Hippocampal formation (tissue), 2 donors: ENCODE data around the gene ITCH.
"Not testable (repeated sequence)": the region's sequence is repeated elsewhere in the genome, so short reads cannot be mapped to it uniquely, and the experiment has no call there.

Source experiments
- DNase-seq, 2 donors: peaks; one replicate each; lab custom pipeline; 2025; lab: John Stamatoyannopoulos, UW

ITCH gene

DNA sequence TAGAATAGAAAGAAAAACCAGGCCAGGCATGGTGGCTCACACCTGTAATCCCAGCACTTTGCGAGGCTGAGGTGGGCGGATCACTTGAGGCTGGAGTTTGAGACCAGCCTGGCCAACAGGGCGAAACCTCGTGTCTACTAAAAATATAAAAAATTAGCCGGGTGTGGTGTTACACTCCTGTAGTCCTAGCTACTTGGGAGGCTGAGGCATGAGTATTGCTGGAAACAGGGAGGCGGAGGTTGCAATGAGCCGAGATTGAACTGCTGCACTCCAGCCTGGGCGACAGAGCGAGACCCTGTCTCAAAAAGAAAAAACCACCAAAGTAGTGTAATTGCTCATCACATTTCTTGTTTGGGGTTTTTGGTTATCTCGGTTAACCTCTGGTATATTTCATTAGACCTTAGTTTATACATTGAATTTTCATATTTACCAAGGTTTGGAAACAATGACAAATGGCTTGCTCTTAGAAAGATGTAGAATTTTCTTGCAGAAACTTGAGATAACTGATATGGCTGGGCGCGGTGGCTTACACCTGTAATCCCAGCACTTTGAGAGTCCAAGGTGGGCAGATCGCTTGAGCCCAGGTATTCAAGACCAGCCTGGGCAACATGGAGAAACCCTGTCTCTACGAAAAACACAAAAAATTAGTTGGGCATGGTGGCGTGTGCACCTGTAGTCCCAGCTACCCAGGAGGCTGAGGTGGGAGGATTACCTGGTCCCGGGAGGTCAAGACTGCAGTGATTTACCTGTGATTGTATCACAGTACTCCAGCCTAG, 14.2 kb downstream of the ITCH start:
- DNase-seq = no peak

DNA sequence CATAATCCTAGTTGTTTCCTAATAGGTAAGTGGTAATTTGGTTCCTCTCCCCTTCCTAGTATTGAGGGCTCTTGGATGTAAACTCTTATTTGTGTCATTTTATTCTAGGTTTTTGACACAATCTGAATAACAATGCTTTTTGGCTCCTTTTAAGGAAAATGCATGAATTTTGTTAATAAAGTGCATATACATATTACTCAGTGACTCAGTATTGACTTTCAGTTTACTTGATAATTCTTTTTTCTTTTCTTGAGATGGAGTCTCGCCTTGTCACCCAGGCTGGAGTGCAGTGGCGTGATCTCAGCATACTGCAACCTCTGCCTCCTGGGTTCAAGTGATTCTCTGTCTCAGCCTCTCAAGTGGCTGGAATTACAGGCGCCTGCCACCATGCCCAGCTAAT, 19.1 kb downstream of the ITCH start:
- no peak for DNase-seq

DNA sequence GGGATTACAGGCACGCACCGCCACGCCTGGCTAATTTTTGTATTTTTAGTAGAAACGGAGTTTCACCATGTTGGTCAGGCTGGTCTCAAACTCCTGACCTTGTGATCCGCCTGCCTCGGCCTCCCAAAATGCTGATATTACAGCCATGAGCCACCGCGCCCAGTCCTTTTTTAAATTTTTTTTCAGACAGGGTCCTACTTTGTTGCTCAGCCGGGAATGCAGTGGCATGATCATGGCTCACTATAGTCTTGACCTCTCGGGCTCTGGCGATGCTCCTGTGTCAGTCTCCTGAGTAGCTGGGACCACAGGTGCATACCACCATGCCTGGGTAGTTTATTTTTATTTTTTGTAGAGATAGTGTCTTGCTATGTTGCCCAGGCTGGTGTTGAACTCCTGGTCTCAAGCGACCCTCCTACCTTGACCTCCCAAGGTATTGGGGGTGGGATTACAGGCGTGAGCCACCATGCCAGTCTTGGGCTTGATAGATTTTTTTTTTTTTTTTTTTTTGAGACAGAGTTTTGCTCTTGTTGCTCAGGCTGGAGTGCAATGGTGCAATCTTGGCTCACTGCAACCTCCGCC, 19.9 kb downstream of the ITCH start:
- not testable (repeated sequence) for DNase-seq

DNA sequence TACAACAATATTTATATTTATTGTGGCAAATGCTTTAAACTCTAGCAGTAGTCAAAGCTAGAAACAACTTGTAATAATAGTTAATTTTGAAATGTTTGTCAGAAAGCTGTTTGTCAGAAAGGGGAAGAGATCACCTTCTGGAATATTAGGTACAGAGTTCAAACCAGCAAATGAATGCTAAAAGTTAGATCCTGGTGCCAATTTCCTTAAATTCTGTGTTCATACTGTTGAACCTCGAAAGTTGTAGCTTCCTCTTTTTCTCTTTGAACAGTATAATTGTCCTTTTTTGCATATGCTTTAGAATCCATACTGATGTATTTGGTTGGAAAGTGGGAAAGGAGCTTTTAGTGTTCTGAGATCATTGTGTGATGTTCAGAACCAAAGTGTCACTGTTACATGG, 22.4 kb downstream of the ITCH start:
- no peak for DNase-seq

DNA sequence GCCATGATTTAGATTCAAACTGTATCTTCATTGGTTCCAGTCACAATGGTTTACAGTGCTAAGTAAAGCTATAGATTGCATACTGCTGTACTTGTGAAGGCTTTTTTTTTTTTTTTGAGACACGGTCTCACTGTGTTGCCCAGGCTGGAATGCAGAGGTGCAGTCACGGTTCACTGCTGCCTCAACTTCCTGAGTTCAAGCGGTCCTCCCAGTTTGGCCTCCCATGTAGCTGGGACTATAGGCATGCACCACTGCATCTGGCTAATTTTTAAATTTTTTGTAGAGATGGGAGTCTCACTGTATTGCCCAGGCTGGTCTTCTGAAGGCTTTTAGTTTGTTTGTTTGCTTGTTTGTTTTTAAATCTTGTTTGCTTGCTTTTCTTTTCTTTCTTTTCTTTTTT, 24.9 kb downstream of the ITCH start:
- DNase-seq = no peak

DNA sequence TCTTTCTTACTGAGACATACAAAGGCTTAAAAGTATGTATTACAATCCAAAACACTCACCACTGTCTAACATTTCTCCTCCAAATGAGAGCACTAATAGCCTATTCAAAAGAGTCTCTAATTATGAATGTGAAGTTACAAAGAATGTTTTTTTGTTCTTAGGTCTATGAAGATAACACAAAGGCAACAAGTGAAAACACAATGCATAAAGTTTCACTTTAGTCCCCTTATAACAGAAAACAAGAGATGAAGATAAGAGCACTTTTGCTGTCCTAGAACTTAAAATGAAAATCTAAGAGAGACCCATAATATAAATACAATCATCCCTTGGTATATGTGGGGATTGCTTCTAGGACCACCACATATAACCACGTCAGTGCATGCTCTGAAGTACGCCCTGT, 25.6 kb downstream of the ITCH start:
- no peak for DNase-seq

DNA sequence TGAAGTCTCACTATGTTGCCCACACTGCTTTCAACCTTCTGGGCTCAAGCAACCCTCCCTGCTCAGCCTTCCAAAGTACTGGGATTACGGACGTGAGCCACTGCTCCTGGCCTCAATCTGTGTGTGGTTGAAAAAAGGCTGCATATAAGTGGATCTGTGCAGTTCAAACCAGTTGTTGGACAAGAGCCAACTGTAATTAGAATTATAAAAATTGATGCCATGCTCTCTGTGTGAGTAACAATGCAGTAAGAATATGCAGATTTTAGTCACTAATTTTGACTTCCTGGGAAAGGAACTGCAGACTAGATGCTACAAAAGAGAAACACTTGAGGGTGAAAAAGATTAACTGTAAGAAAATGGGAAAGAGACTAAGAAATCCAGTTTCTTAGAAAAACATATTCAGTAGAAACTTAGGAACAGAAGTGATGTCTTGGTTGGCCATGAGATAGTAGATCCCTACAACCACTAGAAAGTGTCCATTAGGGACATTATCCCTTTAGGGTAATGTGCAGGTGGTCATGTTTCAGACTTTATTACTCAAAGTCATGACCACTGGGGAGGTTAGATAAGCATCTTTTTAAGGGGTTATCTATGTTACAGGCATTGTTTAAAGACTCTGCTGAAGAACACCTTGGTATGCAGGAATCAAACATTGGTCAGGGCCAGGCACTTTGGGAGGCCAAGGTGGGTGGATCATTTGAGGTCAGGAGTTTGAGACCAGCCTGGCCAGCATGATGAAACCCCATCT, 26.3 kb downstream of the ITCH start:
- DNase-seq = no peak

DNA sequence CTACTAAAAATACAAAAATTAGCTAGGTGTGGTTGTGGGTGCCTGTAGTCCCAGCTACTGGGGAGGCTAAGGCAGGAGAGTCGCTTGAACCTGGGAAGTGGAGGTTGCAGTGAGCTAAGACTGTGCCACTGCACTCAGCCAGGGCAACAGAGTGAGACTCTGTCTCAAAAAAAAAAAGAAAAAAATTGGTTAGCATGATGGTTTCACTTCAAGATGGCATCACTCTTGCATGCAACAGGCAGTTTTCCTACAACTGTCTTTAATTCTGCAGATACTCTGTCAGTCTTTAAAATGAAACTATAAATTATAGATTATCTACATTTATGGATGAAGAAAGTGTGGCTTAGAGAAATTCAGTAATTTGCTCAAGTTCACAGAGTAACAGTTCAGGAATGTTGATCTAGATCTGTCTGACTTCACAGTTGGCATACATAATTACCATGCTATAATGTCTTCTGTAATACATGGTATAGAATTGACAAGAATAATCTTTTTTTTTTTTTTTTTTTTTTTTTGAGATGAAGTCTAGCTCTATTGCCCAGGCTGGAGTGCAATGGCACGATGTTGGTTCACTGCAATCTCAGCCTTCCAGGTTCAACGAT, 27.0 kb downstream of the ITCH start:
- DNase-seq = no peak

DNA sequence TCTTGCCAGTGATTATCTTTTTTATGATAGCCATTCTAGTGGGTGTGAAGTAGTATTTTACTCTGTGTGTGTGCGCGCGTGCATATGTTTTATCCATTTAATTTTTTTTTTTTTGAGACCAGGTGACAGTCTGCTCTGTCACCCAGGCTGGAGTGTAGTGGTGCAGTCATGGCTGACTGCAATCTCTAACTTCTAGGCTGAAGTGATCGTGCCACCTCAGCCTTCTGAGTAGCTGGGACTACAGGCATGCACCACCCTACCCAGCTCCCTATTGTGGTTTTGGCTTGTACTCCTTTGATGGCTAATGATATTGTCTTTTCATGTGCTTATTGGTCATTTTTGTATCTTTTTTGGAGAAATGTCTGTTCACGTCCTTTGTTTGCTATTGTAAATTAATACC, 33.3 kb downstream of the ITCH start:
- no peak for DNase-seq

DNA sequence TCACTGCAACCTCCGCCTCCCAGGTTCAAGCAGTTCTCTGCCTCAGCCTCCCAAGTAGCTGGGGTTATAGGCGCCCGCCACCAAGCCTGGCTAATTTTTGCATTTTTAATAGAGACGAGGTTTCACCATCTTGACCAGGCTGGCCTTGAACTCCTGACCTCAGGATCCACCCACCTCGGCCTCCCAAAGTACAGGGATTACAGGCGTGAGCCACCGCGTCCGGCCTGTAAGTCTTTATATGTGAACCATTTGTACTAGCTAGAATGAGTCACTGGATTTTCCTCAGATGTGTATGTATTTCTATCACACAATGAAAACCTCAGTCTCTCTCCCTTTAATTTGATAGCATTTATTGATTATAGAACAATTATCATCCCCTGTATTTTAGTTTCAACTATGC, 34.0 kb downstream of the ITCH start:
- no peak for DNase-seq

DNA sequence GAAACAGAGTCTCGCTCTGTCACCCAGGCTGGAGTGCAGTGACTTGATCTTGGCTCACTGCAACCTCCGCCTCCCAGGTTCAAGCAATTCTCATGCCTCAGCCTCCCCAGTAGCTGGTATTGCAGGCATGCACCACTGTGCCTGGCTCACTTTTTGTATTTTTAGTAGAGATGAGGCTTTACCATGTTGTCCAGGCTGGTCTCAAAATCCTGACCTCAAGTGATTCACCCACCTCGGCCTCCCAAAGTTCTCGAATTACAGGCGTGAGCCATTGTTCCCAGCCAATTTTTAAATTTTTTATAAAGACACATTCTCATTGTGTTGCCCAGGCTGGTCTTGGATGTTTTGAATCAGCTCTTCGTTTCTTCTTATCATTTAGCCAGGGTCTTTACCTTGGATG, 37.7 kb downstream of the ITCH start:
- DNase-seq = not testable (repeated sequence)

DNA sequence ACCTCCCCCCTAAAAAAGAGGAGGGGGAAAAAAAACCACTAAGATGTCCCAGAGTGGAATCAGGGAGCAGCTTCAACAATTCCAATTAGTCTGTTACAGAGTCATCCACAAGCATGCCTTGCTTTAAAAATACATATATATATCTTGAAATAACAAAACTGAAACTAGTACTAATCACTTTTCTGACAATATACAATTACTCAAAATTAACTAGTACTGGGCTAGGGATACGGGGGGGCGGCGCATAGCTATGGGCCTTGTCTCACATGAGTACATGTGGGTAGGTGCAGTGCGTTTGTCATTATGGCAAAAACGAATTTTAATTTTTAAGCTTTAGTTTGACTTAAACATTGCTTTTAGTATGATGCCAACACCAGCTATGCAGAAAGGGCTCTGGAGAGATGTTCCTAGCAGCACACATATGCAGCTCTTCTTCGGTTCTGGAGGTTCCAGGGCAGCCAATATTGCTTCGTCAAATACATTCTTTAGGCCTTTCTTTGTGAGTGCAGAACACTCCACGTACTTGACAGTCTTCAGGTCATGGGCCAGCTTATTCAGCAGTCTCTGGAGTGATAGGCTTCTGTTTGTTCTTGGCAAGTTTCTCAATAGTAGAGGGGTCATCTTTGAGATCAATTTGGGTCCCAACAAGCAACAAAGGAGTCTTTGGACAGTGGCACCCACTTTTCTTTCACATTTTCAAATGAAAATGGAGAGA, 38.8 kb downstream of the ITCH start:
- DNase-seq = no peak

DNA sequence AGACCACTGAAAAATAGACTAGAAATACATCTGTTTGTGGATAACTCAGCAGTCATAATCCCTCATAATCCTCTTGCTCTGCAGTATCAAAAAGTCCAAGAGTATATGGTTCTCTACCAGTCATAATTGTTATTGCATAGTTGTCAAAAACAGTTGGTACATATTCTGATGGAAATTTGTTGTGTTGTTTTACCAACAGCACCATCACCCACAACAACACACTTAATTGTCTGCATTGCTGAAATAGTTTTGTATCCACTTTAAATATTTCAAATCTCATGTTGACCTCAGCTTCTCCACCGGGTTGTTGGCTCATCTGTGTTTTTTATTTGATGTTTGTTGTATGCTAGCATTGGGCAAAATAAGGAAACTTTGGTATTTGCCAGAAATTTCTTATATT, 39.4 kb downstream of the ITCH start:
- no peak for DNase-seq

DNA sequence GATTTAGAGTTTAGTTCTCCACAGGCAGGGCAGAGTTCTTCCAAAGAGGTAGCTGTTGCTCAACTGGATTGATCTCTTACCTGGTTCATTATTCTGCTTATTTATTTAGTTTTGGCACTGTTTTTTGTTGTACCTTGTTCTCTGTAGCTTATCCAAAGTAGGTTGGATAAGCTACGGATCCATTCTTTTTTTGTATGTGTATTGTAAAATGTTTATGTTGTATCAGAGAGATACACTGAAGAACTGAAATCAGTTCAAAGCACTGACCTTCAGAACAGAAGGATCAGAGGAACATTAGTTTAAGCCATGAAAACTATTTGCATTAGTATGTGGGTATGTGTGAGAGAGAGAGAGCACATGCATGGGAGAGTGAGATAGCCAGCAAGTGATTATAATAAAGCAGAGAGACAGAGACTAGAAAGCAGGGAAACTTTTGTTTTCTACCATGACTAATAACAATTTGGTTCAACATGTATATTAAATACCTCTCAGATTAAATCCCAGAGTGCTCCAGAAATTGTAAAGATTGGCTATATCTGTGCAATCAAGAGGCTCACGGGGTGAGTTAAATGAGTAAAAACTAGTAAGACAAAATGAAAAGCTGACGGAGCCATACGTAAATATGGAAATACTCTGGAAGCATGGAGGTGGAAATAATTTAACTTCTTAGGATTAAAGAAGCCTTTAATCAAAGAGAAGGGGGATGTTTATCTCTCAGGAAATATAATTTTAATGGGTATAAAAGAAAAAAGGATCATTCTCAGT, 40.2 kb downstream of the ITCH start:
- DNase-seq = no peak

DNA sequence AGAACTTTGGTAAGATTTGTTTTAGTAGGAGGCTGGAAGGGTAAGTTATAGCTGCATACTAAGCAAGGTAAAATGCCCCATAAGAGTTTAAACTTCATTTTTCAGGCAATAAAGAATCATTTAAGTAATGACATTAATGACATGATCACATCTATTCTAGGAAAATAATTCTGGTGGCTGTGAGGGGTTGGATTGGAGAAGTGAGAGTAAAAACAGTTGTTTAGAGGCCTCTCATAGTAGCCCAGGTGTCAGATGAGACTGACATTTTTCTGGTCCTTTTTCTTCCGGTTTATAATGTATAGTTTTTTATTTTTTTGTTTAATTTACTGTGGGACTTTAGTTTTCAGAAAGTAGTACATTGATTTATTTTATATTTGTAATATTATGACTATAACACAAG, 40.8 kb downstream of the ITCH start:
- DNase-seq = no peak

DNA sequence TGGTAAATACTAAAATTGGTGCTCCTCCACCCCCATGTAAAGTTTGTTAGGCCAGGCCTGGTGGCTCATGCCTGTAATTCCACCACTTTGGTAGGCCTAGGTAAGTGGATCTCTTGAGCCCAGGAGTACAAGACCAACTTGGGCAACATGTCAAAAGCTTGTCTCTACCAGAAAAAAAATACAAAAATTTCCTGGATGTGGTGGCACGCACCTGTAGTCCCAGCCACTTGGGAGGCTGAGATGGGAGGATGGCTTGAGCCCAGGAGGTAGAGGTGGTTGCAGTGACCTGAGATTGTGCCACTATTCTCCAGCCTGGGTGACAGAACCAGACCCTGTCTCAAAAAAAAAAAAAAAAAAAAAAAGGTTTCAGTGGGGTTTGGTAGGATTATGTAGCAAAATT, 41.7 kb downstream of the ITCH start:
- no peak for DNase-seq

DNA sequence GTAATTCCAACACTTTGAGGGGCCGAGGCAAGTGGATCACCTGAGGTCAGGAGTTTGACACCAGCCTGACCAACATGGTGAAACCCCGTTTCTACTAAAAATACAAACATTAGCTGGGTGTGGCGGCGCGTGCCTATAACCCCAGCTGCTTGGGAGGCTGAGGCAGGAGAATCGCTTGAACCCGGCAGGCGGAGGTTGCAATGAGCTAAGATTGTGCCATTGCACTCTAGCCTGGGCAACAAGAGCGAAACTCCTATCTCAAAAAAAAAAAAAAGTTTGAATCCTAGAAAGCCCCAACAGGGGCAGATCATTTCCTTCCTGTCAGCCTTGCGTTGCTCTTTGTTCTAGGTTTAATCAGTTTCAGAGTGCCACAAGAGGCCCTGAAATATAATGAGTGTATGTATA, 42.2 kb downstream of the ITCH start:
- DNase-seq = not testable (repeated sequence)

DNA sequence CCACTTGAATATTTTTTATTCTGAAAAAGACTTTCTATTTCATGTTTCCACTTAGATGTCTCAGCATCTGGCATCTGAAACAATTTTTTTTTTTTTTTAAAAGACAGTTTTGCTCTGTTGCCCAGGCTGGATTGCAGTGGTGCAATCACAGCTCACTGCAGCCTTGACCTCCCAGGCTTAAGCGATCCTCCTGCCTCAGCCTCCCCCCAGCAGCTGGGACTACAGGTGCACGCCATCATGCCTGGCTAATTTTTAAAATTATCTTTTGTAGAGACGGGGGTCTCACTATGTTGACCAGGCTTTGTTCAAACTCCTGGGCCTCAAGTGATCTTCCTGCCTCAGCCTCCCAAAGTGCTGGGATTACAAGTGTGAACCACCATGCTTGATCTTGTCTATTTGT, 42.9 kb downstream of the ITCH start:
- DNase-seq = not testable (repeated sequence)

DNA sequence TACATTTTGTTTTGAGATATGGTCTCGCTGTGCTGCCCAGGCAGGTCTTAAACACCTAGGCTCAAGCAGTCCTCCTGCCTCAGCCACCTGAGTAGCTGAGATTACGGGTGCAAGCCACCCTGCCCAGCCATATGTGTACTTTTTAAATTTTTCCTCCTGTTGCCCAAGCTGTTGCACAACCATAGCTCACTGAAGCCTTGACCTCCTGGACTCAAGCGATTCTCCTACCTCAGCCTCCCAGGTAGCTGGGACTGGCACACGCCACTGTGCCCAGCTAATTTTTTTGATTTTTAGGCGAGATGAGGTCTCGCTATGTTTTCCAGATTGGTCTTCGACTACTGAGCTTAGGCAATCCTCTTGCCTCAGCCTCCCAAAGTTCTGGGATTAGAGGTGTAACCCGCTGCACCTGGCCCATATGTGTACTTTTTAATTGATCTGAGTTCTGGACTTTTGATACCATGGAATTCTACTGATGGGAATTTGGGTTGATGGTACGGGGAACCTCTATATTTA, 44.9 kb downstream of the ITCH start:
- DNase-seq = no peak

DNA sequence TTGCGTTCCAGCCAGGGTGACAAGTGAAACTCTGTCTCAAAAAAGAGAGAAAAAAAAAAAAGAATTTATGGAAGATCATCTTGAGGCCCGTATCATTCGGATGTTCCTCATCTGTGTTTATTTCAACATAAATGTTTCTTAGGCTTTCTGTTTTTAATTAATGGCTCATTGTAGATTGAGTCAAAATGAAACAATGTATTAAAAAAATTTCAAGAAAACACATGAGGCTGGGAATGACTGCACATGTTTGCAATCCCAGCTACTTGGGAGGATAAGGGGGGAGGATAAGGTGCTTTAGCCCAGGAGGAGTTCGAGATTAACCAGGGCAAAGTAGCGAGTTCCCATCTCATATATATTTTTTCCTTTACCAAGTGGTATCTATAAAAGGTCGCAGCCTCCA, 47.3 kb downstream of the ITCH start:
- no peak for DNase-seq

DNA sequence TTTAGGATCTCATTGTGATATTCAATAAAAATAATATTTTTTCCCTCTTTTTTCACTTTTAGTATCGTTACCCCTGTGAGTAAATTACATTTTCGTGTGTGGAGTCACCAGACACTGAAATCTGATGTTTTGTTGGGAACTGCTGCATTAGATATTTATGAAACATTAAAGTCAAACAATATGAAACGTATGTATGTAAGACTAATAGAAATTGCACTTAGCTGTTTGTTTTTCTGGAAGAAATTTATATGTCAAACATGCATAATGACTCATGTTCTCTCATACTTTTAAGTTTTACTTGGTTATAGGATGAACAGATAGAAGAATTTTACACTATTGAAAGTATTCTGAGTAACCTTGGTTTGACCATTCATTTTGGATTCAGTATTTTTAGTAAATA, 49.4 kb downstream of the ITCH start:
- DNase-seq = no peak
